CD4-positive, alpha-beta T cell (primary cell): Measurements from ENCODE around the gene HSCB. TPM values are rescaled to one million over a fixed set of nuclear protein-coding genes. Genes with fewer than 3 reads are reported as not detected.
"Not testable (repeated sequence)": the region's sequence is repeated elsewhere in the genome, so short reads cannot be mapped to it uniquely, and the experiment has no call there.

Source experiments
- ATAC-seq: fragments of 200-7000 bp; cut with Tn5 transposase; one replicate; pipeline ENCODE4 v1.10.0; 2022; ENCODE audit warnings: mild to moderate bottlenecking; ENCODE audit not compliant: poor library complexity
- CTCF ChIA-PET: fragments of 350-600 bp; sonication (Branson Sonifier 250); formaldehyde crosslinking; loops from one replicate; lab custom pipeline; 2021; ENCODE audit warnings: antibody characterized with exemption, inconsistent platforms; lab: Charles Lee
- POLR2A ChIA-PET: fragments of 350-600 bp; sonication (Branson Sonifier 250); formaldehyde crosslinking; loops from one replicate; lab custom pipeline; 2021; ENCODE audit warnings: antibody characterized with exemption, inconsistent platforms; lab: Charles Lee
- DNase-seq, 14 experiments: peaks; one replicate each; pipeline ENCODE4 v3.0.0-alpha.2; 2013 to 2020; ENCODE audit warnings: mixed read lengths in 2 of 14
- H3K27ac ChIP-seq, 2 donors: one replicate each; pipeline versions ENCODE4 v1.5.1 to v1.7.0; 2013; ENCODE audit warnings: low read length in 2 of 2, low read depth in 1 of 2, mild to moderate bottlenecking in 1 of 2
- H3K27me3 ChIP-seq, 2 experiments: 1 replicate in 1 of 2; 2 replicates in 1 of 2; pipeline versions ENCODE4 v1.6.1 to v1.7.0; 2013; ENCODE audit warnings: low read length in 2 of 2, control low read depth in 1 of 2, mild to moderate bottlenecking in 1 of 2, moderate library complexity in 1 of 2; ENCODE audit not compliant: insufficient read depth in 2 of 2, control insufficient read depth in 1 of 2
- H3K36me3 ChIP-seq: one replicate; pipeline ENCODE4 v1.6.1; 2013; ENCODE audit warnings: low read length, control low read depth; ENCODE audit not compliant: insufficient read depth
- H3K4me1 ChIP-seq: one replicate; pipeline ENCODE4 v1.6.1; 2013; ENCODE audit warnings: low read length, control low read depth; ENCODE audit not compliant: insufficient read depth
- H3K4me3 ChIP-seq: one replicate; pipeline ENCODE4 v1.5.1; 2013; ENCODE audit warnings: mild to moderate bottlenecking, low read length, moderate library complexity
- H3K9me3 ChIP-seq, 2 experiments: 1 replicate in 1 of 2; 2 replicates in 1 of 2; pipeline versions ENCODE4 v1.6.1 to v1.7.0; 2013; ENCODE audit warnings: low read length in 2 of 2, mild to moderate bottlenecking in 2 of 2, control low read depth in 1 of 2, moderate library complexity in 1 of 2; ENCODE audit not compliant: control insufficient read depth in 1 of 2, insufficient read depth in 1 of 2
- H3K27ac Mint-ChIP-seq: one replicate; pipeline ENCODE4 v1.8.0; 2020; ENCODE audit warnings: mixed read lengths
- H3K27me3 Mint-ChIP-seq: one replicate; pipeline ENCODE4 v1.8.0; 2021; ENCODE audit warnings: mixed read lengths
- H3K36me3 Mint-ChIP-seq: one replicate; pipeline ENCODE4 v1.8.0; 2021; ENCODE audit warnings: low read depth, mixed read lengths
- H3K4me1 Mint-ChIP-seq: one replicate; pipeline ENCODE4 v1.8.0; 2021; ENCODE audit warnings: low read depth, mixed read lengths
- H3K4me3 Mint-ChIP-seq: one replicate; pipeline ENCODE4 v1.8.0; 2020; ENCODE audit warnings: mild to moderate bottlenecking, mixed read lengths
- H3K9me3 Mint-ChIP-seq: one replicate; pipeline ENCODE4 v1.8.0; 2020; ENCODE audit warnings: mixed read lengths
- intact Hi-C, 2 experiments: fragments of 100-400 bp; cut with DNase I in 1 of 2; cut with micrococcal nuclease in 1 of 2; formaldehyde crosslinking; loops; one replicate each; pipeline versions ENCODE4 v1.15.1 to v1.9.0; 2023 to 2025; cut with DNase I, micrococcal nuclease
- total RNA-seq, 174 experiments: library from RNA in 2 of 174; stranded (reverse) in 2 of 174; gene quantifications; one replicate each; pipeline ENCODE4 v1.2.3 and lab custom pipeline; 2021 to 2026
- TF ChIP-seq, protein P1 (sequence below): fragments of 200-600 bp; IDR thresholded peaks from one replicate; pipeline ENCODE4 v1.8.0; 2022; ENCODE audit warnings: antibody characterized with exemption, mild to moderate bottlenecking

Gene HSCB
- total RNA-seq, 2 experiments from 2014 or later = 3.4 to 3.7 TPM

DNA sequence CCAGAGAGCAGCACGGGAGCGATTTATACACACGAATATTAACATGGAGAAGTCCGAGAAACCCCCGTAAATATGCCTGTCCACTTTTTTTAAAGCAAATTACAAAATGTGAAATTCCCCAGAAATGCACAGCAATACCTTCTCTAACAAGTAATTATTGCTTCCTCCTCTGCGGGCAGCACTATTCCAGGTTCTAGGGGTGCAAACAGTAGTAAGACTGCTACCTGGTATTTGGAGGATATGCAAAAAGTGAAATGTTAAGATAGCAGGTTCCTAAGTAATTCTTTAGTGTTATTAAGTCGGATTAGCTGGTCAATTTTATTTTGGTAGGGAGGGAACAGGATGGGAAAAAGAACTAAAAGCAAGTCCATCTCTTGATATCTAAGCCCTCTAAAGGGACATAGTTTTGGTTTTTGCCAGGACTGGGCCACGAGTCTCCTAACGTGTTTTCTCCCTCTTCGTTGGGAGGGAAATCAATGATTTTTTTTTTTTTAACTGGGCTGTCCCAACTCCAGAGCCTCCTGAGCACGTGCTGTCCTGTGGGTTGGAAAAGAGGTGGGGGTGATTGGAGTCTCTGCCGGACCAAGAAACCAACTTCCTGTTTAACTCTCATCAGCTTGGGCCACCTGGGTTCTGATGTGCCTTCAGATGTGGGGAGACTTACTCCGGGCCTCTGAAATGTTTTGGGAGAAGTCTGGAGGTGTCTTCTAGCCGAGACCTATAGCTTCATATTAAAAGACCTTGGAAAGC lies 60.2 kb downstream of the HSCB start:
- H3K4me1 Mint-ChIP-seq = peaks cover 49% of the 10 kb centered on the region

DNA sequence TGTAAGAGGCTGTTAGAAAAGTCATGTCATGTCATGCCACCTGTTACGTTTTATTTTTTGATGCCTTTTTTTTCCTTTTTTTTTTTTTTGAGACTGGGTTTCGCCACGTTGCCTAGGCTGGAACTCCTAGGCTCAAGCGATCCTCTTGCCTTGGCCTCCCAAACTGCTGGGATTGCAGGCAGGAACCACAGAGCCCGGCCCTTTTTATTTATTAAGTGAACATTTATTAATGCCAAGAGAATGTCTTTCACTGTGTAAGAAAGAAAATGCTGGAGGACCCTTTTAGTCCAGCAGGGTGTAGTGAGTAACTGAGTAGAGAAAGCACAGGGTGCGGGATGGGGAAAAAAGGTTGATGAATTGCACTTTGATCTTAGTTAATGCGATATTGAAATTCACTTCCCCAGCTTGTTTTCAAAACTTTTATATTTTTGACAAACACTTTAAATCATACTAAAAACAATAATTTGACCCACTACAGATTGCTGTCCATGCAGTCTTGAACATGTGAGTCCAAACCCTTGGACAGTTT lies 60.8 kb downstream of the HSCB start:
- no peaks in the 10 kb centered on the region for H3K9me3 Mint-ChIP-seq
- Histone ChIP-seq H3K4me1 (peaks cover 32% of the 10 kb centered on the region), H3K27ac (no peak overlapping the region), H3K36me3 (peaks cover 10% of the 10 kb centered on the region), H3K4me3 (peak overlapping the region; percentile 99), H3K9me3 (no peaks in the 10 kb centered on the region), H3K27me3 (no peaks in the 10 kb centered on the region)
- H3K36me3 Mint-ChIP-seq = peaks cover 38% of the 10 kb centered on the region
- intact Hi-C loops = loop anchor here in 1 of 2 experiments (1.0 to 10.0 kb wide), 3 partner anchors 9 to 82 kb away; partner anchors contain the start of genes CHEK2, HSCB and ZNRF3
- TF ChIP-seq, protein P1, sequence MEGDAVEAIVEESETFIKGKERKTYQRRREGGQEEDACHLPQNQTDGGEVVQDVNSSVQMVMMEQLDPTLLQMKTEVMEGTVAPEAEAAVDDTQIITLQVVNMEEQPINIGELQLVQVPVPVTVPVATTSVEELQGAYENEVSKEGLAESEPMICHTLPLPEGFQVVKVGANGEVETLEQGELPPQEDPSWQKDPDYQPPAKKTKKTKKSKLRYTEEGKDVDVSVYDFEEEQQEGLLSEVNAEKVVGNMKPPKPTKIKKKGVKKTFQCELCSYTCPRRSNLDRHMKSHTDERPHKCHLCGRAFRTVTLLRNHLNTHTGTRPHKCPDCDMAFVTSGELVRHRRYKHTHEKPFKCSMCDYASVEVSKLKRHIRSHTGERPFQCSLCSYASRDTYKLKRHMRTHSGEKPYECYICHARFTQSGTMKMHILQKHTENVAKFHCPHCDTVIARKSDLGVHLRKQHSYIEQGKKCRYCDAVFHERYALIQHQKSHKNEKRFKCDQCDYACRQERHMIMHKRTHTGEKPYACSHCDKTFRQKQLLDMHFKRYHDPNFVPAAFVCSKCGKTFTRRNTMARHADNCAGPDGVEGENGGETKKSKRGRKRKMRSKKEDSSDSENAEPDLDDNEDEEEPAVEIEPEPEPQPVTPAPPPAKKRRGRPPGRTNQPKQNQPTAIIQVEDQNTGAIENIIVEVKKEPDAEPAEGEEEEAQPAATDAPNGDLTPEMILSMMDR = no peak
- CTCF ChIA-PET = interaction anchor here (0.7 to 4.0 kb wide), 9 partner anchors 8 to 32 kb away, joined by 3 to 20 read pairs (median 3); no protein-coding TSS in a partner anchor
- H3K4me1 Mint-ChIP-seq = peaks cover 45% of the 10 kb centered on the region
- peak overlapping the region; percentile 91 for H3K4me3 Mint-ChIP-seq
- DNase-seq (peak in 2 of 14 experiments; percentile 31 to 35), ATAC-seq (no peak)
- H3K27me3 Mint-ChIP-seq = no peaks in the 10 kb centered on the region
- peak overlapping the region; percentile 96 for H3K27ac Mint-ChIP-seq
- POLR2A ChIA-PET = interaction anchor here (0.9 to 5.6 kb wide), 5 partner anchors 8 to 466 kb away, joined by 3 to 161 read pairs (median 4); no protein-coding TSS in a partner anchor

More for the DNA sequence above, 60.2 kb downstream of the HSCB start:
- Histone ChIP-seq H3K4me1 (peaks cover 36% of the 10 kb centered on the region), H3K4me3 (peak overlapping the region; percentile 99), H3K36me3 (peaks cover 14% of the 10 kb centered on the region), H3K9me3 (no peaks in the 10 kb centered on the region), H3K27ac (peak overlapping the region; percentile 23 to 24), H3K27me3 (no peaks in the 10 kb centered on the region)
- peak overlapping the region; percentile 96 for H3K27ac Mint-ChIP-seq
- H3K36me3 Mint-ChIP-seq = peaks cover 44% of the 10 kb centered on the region
- no peak for ATAC-seq
- H3K27me3 Mint-ChIP-seq = no peaks in the 10 kb centered on the region
- no peaks in the 10 kb centered on the region for H3K9me3 Mint-ChIP-seq
- ChIA-PET CTCF (interaction anchor here (1.0 to 4.0 kb wide), 6 partner anchors 8 to 31 kb away, joined by 3 to 20 read pairs (median 6); no protein-coding TSS in a partner anchor), POLR2A (interaction anchor here (0.6 to 5.6 kb wide), 10 partner anchors 9 to 466 kb away, joined by 3 to 161 read pairs (median 12); partner anchors contain the start of gene ZNRF3)
- TF ChIP-seq, protein P1 = no peak
- DNase-seq = peak in 2 of 14 experiments; percentile 25 to 32
- intact Hi-C loops = loop anchor here in 1 of 2 experiments (1.0 to 10.0 kb wide), 3 partner anchors 9 to 83 kb away; partner anchors contain the start of genes CHEK2, HSCB and ZNRF3
- H3K4me3 Mint-ChIP-seq = peak overlapping the region; percentile 91

DNA sequence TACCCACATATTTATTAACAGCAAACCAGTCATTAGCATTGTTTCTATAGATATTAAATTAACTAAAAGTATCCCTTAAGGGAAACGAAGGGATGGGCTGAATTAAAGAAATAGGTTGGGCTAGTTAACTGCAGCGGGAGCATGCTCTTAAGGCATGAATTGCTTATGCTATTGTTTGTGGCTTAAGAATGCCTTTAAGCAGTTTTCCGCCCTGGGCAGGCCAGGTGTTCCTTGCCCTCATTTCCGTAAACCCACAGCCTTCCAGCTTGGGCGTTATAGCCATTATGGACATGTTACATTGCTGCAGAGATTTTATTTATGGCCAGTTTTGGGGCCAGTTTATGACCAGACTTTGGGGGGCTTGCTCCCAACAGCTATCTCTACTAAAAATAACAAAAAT lies 63.6 kb downstream of the HSCB start:
- CTCF ChIA-PET, H3K9me3 ChIP-seq, DNase-seq, H3K4me3 ChIP-seq, H3K27ac ChIP-seq, POLR2A ChIA-PET, H3K27me3 Mint-ChIP-seq, H3K36me3 ChIP-seq, H3K9me3 Mint-ChIP-seq, H3K4me3 Mint-ChIP-seq, H3K27me3 ChIP-seq, ATAC-seq, H3K27ac Mint-ChIP-seq: not testable (repeated sequence)
- intact Hi-C loops = loop anchor here in 1 of 2 experiments (10.0 kb wide), 1 partner anchor 79 kb away; the partner anchor contains the start of gene ZNRF3
- H3K4me1 ChIP-seq = peaks cover 37% of the 10 kb centered on the region
- peaks cover 17% of the 10 kb centered on the region for H3K36me3 Mint-ChIP-seq
- peaks cover 53% of the 10 kb centered on the region for H3K4me1 Mint-ChIP-seq

Other genes with a start within 250 kb of the HSCB start
- 1 to 10 TPM; 4.6 to 5.7 TPM for gene TTC28, start 62.2 kb upstream of the HSCB start, total RNA-seq
- gene CHEK2, start 219 bp upstream of the HSCB start, total RNA-seq = 1 to 10 TPM; 2.6 to 4.0 TPM
- gene CCDC117, start 30.7 kb downstream of the HSCB start, total RNA-seq = 10 to 100 TPM; 14.2 to 16.1 TPM
- 100 to 1,000 TPM; 180 to 190 TPM for gene XBP1, start 58.5 kb downstream of the HSCB start, total RNA-seq
- gene ZNRF3, start 141.5 kb downstream of the HSCB start, total RNA-seq = under 1 TPM; 0.38 to 0.61 TPM